Stimulated activated CD8-positive, alpha-beta memory T cell treated with anti-CD3 and anti-CD28 coated beads, Interleukin-7, amount 100 ng/mL, for 4 hours (primary cell): Measurements from ENCODE around the gene NRCAM.

ENCODE experiments used
- DNase-seq, 2 donors: peaks; one replicate each; pipeline ENCODE4 v3.0.0-alpha.2; 2020; ENCODE audit warnings: low read depth in 2 of 2

The NRCAM gene

DNA sequence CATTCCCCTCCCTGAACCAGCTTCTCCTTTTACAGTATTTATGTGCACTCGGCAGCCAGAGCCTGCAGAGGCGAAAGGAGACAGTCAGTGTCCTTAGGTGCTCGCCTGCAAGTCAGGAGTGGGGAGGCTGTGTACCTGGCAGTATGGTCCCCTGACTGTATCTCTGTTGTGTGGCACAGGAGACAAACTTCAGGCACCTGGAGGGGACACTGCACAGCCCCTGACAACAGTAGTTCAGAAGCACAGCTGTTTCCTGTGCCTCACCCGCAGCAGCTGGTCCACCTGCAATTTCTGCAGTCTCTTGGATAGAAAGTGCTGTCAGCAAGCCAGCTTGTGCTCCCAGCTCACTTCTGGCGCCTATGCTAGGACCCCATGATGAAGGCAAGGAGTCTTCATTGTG, 252.7 kb downstream of the NRCAM start:
- DNase-seq = no peak

DNA sequence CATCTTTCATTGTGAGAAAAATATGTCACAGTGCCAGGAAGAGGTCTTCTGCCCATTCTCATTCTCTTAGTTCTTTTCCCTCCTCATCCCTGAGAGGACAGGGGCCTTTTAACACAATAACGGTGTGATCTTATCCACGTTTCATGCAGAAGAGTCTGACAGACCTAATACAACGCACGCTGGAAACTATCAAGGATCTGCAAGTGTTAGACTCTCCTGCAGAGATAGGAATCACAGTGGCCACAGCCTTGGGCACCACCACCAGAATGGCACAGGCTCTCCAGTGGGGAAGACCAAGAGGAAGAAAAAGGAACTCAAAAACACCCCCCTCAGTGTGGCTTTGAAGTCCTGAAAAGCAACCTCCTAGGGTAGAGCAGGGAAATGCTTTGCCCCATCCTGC, 253.5 kb downstream of the NRCAM start:
- DNase-seq = no peak

DNA sequence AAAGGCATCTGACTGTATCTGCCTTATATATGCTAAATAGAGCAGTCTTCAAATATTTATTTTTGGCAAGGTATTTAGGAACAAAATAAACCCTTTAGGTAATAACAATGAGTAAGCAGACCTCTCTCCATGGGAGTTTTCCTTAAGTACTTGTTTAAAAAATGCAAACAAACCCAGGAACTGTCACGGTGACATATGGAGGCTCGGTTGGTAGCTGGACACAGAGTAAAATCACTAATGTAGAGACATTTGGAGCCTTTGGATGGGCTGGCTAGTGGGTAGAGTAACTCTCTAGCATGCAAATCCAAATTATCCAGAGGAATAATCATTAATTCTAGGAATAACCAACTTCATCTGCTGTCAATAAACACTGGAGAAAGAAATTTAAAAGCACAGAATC, 254.5 kb downstream of the NRCAM start:
- DNase-seq = no peak

DNA sequence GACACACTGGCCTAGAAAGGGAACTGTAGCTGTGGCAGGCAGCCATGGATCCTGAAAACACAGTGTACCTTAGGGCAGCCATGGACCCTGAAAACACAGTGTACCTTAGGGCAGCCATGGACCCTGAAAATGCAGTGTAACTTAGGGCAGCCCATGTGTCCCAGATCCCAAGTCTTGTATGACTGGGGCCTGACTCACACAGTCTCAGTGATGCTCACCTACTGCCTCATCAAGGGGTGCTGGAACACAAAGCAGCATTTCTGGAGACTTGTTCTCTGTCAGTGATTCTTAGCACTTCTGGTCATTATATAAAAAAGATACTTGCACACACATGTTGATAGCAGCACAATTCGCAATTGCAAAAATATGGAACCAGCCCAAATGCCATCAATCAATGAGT, 255.9 kb downstream of the NRCAM start:
- DNase-seq = no peak

DNA sequence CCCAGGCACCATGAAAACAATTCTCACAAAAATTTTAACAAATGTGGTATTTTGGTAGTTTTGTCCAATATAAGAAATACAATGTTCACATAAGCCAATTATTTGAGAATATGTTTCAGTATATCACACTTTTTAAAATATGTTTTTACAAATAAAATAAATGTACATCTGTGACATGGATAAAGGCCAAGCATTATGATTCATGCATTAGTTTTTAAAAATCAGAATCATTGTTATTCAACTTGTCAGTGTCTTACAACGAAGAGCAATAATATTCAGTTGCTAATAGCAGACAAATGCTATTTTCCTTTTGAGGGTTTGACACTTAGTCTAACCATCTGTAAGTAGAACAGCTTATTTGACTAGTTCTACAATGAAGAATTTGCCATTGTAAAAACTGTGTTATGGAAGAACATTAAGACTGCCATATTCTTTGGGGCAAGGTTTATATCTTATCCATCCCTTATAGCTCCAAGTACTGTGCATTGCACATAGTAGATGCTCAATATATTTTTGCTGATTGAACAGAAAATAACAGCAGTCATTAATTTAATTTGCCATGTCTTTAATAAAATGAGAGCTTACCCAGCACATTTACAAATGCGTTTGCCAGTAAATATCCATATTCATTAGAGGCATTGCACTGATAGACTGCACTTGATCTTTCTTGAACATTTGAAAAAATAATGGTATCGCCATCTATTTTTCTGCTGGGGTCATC, 258.7 kb downstream of the NRCAM start:
- DNase-seq = no peak

DNA sequence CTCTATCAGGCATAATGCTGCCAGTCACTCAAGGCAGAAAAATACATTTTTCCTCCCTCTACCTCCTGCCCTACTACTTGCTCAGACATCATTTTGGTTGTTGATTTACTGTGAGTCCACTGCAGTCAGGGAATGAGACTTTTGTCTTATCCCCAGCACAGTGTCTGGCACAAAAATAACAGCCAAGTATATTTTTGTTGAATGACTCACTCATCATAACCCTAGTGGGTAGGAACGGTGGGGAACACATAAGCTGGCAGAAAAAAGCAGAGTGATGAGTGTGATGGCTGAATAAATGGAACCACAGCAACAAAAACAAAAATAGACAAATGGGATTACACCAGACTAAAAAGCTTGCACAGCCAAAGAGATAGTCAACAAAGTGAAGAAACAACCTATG, 260.2 kb downstream of the NRCAM start:
- DNase-seq = no peak

DNA sequence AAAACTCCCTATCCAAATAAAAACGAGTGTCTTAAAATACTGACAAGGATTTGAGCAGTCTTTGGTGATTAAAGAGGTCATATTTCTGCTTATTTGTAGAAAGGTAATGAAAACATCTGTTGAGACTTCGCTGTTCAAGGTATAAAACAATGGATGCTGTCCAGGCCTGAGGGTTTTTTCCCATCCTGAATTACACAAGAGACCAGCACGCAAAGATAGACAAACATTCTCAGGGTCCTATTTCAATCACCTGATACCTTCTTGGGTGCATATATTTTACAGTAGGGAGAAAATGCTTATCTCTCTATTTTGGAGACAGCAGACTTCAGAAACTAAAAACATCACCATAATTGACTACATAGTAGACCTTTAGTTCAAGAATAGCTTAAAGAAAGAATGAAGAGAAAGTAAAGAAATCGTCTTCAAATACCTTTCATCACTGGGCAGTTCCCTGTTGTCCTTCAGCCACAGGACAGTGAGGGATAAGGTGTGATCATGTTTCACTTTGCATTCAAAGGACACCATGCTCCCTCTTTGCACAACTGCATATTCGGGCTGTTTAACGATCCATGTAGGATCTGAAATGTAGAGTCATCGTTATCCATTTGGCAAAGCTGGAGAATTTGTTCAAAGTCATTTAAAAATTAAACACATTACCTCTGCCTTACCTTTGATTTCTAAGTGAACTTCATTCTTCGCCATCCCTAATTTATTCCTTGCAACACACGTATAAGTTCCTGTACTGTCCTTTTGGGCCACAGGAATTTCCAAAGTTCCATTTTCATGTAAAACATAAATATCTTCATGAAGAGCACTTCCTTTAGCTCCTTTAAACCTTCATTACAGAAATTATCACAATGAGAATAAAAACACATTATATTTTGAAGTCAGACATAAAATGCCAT, 262.4 kb downstream of the NRCAM start:
- DNase-seq = no peak

DNA sequence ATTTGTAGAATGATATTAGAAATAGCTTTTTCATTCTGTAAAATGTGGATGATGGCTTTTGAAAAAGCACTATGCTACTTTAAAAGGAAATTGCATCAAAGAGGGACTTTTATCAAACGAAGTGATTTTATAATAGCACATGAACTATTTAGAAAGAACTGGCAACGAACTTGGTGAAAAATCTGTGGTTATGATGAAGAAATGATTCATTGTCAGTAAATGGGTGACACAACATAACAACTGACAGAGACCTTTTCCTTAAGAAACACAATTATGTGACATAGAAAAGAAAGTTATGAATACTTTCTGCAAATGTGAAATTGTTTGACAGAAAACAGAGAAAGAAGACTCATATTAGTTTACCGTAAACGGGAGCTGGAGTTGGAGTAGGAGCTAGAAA, 265.3 kb downstream of the NRCAM start:
- DNase-seq = no peak

DNA sequence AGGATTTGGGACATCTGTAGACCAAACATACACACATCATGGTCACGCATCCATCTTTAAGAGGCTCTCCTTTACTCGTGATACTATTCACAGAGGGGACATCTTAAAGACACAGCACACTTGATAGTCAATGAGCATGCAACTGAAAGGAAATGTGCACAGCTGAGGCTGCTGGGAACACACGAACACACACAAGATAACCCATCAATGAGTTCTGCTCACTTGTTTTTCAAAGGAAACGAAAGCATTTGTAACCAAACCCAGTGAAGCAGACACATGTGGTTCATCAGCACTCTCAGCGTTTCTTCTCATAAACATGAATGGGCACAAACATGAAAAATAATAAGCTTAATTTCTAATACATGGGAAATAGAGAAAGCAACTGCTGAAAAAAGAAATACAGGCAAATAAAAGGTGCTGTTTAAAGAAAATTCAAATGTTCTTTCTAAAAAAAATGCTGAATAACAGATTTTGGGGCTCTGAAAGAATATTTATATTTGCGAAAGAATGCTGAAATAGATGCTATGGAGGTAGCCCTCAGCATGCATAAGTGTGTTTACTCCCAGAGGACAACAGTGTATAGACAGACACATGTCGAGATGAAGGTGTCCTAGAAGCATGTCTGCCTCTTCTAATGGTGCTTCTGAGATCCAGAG, 266.4 kb downstream of the NRCAM start:
- DNase-seq = no peak

DNA sequence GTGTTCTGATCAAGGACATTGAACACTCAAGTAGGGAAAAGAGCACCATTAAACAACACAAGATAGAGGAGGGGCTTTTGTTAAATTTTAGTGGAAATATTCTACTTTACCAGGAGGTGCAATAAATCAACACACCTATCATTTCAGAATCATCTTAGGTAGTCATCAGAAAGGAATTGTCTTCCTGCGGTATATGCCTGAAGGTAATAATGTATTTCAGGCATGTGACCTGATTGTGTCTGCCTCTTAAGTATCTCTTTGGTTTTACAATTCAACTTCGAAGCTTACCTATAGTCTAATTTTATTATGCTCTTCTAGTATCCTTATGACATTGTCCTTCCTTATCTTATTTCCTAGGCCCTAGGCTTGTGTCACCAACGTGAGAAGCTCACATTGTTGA, 267.5 kb downstream of the NRCAM start:
- DNase-seq = no peak

DNA sequence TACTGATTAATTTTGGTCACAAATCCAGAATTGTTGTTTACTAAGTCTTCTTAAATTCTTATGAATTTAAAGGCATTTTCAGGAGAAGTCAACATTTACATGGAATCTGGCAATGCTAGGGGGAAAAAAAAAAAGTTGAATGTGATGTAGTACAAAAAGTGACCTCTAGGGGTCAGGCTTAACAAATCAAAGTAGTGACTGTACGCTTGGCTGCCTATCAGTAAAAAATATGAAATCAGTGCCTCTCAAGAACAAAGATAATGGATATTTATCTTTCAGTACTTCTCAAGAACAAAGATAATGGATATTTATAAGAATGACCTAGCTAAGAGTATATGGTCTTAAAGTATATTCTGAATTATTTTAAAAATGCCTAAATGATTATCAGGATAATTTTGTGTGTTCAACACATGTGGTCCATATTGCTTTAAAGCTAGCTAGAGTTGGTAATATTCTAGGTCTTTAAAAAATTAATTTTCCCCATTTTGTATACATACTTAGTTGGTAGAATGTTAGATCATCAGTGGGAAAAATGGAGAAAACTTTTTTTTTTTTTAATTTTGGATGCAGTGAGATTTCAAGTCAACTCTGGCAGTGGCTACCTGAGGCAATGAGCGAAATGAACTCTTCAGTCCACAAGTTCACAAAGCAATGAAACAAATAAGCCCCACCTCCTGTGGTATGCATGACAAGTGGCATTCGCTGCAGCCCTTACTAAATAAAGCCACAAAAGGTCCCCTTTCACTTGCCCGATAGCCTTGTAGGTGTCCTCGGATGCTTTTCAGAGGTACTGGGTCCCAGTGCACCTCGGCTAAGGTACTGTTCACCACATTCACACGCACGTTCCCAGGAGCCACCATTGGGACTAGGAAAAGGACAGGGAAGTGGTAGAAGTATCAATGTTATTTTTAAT, 274.9 kb downstream of the NRCAM start:
- DNase-seq = no peak

DNA sequence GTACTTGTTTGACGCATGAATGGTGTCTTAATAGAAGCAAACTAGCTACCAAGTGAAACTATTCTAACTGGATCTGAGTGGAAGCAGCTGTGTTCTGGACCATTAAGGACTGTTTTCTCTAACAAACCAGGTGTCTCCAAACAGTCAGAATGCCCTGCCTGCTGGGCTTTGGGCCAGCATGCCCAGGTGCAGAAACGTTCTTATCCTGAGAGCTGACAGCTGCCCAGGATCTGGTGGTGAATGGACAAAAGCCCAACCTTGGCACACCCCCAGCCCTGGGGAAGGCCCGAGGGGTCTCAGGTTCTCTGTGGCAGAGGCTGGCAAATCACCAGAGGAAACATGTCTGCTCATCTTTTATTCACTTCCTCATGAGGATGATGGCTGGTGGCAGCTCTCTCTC, 277.8 kb downstream of the NRCAM start:
- no peak for DNase-seq

DNA sequence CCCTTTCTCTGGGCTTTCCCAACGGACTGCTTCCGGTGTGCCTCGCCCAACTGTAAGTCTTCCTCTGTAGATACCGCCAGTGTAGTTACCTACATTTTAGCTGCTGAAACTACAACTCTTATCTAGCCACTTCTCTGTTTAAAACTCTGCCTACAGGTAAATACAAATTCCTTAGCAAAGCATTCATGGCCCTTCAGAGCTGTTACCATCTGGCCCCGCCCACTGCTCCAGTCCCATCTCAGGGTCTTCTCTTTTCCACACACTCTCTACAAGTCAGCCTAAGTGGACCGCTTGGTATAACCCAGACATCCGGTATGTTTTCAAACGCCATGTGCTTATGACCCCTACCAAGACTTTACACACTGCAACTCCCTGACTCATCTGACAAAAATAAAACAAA, 285.1 kb downstream of the NRCAM start:
- no peak for DNase-seq

DNA sequence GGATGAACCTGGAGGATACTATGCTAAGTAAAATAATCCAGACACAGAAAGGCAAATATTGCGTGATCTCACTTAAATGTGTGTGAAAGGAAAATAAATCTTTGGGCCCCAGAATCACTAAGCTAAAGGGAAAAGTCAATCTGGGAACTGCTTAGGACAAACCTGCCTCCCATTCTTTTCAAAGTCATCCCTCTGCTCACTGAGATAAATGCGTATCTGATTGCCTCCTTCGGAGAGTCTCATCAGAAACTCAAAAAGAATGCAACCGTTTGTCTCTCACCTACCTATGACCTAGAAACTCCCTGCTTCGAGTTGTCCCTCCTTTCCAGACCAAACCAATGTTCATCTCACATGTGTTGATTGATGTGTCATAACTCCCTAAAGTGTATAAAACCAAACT, 286.0 kb downstream of the NRCAM start:
- no peak for DNase-seq

DNA sequence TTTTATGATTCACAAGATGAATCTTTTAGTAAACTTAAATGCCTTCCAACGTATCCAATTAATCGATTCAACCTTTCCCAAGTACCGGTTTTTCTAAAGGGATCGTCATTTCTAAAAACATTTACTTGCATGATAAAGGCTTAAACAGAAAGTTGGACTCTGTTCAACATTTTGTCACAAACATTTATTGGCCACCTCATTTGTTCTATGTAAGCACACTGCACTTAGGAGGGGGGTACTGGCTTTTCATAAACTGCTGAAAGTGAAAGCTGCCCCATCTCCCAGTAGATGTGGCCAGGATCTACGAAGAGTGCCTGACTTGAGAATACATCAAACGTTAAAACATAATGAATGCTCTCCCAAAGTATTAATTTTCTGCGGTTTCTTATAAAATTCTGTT, 288.8 kb downstream of the NRCAM start:
- no peak for DNase-seq

DNA sequence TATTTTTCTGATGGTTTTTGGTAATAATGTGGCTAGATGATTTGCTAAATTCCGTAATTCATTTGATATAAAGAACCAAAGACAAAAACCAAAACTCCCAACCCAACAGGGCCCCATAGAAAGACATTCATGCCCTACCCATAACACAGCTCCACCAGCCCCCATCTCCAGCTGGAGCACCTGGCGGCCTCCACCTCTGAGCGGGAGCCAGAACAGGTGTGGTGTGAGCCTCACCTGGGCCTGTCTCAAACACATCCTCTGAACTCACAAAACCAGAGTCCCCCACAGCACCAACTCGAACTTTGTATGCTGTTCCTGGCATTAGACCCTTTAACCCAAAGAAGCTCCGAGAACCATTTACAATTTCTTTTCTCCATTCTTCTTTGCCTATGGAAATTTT, 289.5 kb downstream of the NRCAM start:
- no peak for DNase-seq

DNA sequence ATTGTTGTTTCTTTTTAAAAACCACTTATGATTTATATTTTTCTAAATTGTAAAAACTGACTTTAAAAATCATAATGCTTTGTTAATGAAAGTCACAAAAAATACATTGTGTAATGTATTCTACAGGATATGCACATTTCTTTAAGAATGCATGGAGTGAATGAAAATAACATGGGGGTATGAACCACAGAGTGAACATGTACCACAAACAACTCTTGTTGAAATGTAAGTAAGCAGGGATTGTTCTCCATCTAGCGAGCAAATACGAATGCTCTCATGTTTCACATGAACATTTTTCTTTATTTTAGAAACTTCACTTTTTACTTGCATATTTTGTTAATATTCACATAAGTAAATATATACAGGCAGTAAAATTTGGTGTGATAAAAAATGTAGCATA, 290.5 kb downstream of the NRCAM start:
- DNase-seq = no peak

DNA sequence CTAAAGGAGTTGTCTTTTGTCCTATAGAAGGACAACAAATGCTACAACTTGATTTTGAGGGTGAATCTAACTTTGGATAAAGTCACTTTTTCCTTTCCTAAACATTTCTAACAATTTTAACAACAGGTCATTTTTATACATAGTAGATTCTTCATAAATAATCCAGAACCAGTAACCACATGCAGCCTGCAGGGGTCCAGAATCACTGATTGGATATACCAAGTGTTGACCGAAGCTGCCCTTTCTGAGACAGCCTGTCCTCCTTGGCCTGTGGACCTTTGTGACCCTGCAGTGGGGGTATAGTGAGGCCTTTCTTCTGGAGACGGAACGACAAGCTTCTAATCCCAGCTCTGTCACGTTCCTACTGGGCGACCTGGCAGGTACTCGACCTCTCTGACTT, 291.3 kb downstream of the NRCAM start:
- no peak for DNase-seq

DNA sequence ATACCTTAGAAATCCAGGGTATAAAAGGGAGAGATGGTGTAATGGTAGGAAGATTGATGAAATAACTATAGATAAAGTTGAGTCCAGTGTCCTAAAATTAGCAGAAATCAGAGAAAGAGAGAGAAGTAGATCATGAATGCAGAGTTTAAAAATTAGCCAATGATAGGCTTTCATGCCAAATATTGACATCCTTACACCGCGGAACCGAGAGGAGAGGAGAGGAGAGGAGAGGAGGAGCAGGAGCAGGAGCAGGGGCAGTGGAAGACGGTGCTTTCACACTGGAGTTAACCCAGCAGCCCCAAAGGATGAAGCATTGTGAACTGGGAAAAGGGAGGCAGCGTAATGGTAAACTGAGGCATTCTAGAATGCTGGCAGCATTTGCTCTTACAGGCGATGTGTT, 291.9 kb downstream of the NRCAM start:
- DNase-seq = no peak

DNA sequence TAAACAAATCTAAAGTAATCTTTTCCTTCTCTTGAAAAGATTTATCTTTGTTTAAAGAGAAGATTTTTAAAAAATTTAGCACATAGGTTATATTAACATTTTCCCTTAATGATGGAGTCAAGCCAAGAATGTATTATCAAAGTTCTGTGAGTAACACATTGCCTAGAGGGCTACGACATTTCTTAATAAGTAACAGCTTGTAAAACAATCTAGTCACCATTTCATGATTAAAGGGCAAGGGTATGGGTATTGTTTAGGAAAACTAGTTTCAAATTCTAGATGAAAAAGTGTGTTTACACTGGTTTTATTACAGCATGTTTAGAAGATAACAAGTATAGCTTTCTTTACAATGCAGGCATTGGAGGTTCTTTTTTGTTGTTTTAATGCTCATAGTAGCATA, 297.5 kb downstream of the NRCAM start:
- DNase-seq = no peak

DNA sequence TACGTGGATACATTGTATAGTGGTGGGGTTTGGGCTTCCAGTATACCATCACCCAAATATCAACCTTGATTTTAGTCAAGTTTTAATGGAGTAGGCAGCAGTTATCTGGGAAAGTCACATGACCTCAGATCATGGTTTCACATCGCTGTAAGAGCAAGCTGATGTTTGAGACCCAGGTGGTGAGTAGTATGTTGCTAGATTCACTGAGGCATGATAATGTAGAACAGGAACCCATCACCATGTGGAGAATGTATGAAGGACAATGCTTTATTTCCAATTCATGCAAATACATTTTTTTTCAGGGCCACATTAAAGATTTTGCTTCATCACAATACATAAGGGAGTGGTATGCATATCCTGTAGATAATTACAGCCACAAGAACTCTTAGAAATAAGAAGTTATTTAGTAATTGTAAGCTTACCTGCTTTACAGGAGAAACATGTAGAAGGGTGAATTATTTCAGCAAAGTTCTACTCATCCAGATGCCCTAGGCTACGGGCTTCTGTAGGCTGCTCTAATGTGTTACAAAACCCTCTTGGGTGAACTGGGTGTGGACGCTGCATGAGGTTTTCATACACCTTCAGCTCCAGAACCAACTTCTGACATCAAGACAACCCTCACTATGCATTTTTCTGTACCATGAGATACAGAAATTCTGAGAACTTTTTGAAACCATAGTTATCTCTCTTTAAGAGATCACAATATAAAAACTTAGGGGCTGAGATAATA, 298.5 kb downstream of the NRCAM start:
- no peak for DNase-seq
